Stimulated activated naive CD8-positive, alpha-beta T cell treated with anti-CD3 and anti-CD28 coated beads, Interleukin-15, Interleukin-2, amounts not matched to agents 100 U/mL and 50 U/mL, for 24 hours (primary cell): Measurements from ENCODE around the gene DAPK2.
A peak's percentile ranks its signal among the peaks of the same experiment; 100 is the strongest.
"Not testable (repeated sequence)": the region's sequence is repeated elsewhere in the genome, so short reads cannot be mapped to it uniquely, and the experiment has no call there.

Source experiments
- ATAC-seq: fragments of 150-1000 bp; cut with Tn5 transposase; one replicate; pipeline ENCODE4 v1.10.0; 2021
- DNase-seq: peaks from one replicate; pipeline ENCODE4 v3.0.0; 2021

DAPK2 gene

GRCh38 chr15:64046421-64047153 lies at the start of gene DAPK2:
Gene DAPK2 (minus strand): TSS chr15:64046485. CDS start chr15:64040261, 6,224 bp downstream.
- DNase-seq (peak; percentile 78), ATAC-seq (peak; percentile 92)

DNA sequence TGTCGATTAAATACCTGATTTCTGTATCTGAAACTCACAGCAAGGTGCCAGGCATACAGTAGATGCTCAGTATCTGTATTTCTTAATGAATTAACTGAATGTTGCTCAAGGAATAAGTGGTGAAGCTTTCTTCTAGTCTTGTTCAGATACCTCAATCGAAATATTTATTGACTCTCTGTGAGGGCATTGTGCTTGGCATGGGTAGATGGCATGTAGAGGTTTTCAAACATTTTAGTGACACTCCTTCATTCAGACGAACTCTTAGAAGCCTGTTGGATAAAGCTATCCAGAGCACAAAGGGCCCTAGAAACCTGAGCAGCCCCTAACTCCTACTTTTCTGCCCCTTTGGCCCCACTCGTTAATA lies 49.1 kb upstream of the DAPK2 start:
- ATAC-seq: no peak
- no peak for DNase-seq

DNA sequence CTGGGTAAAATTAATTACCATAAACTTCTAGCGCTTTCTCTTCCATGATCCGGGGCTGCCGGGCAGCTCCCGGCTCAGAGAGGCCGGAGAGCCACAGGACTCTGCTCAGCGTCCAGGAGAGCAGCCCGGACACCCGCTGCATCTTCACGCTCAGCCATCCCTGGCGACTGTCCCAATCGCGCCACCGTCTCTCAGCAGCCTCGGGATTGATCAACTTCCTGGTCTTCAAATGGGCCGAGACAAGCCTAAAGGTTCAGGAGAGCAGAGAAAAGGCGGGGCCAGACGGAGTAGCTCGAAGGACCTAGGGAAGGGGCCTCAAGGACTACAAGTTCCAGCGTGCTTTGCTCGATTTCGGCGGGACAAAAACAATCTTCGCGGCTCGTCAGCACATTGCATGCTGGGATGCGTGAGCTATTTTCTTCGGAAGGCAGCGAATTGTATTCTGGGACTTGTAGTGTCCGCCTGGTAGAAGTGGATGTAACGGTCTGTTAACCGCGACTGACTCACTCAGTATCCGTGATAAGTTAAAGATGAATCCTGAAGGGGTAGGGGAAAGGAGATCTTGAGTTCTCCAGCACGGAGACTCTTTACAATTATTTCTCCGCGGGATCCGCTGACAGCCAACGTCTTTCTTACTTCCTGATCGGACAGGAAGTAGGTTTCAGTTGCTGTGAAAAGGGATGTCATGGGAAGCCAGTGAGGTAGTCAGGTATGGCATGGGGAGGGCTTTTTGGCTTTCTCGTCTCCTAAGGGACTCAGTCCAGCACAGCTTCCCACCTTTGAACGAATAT lies 47.5 kb upstream of the DAPK2 start, which contains the start of gene CIAO2A:
Gene CIAO2A (minus strand): TSS at position 212 of the 791 bp plus-strand sequence. CDS start 70 bp downstream, at position 142.
- peak; percentile 89 for ATAC-seq
- DNase-seq: peak; percentile 91

DNA sequence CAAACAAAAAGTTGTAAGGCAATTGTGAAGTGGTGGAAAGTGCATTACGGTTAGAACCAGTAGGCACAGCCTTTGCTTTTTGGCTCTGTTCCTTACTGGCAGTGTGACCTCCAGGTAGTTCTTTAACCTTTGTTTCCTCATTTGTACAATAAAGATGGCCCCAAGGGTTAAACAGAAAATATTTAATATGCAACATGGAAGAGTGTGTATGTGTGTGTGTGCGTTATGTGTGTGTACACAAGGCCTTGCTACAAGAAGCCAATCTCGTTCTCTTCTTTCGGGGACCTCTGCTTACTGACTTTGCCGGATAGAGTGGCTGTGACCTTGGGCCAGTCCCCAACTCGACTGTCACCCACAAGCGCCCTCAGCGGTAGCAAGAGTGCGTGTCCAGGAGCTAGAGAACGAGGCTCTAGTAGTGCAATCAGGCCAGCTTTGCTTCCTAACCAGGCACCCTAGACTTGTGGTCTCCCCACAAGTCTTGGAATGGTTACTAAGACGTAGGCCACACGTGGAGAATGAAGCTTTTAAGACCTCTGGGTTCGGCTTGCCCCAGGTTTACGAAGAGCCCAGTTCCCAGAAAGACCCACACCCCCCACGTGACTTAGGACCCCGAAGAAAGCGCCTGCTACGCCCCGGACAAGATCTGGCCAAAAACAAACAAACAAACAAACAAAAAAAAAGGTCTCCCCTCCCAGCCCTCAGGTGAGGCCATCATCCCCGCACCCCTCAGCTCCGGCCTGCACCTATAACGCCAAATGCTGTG lies 46.8 kb upstream of the DAPK2 start:
- peak; percentile 61 for DNase-seq
- peak; percentile 8 for ATAC-seq

- ATAC-seq (no peak), DNase-seq (no peak)
Measured at GRCh38 chr15:64092075-64092820, 46.0 kb upstream of the DAPK2 start.

DNA sequence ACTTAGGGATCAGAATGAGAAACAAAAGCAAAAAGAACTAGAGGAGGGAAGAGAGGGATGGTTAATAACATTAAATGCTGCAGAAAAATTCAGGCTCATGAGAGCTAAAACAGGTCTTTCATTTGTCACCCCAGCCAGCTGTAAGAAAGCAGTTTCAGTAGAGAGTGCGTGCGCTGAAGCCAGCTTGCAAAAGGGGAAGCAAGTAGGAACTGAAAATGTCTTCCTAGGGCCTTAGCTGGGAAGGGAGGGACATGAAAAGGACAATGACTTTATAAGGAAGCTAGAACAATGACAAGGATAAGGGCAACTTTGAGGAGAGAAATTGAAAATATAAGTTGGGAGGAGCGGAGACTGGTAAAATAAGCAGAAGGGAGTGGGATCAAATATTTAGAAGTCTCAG lies 44.2 kb upstream of the DAPK2 start:
- ATAC-seq: no peak
- DNase-seq: no peak

- DNase-seq: no peak
- ATAC-seq: no peak
Measured at GRCh38 chr15:64089543-64090280, 43.4 kb upstream of the DAPK2 start.

- ATAC-seq (no peak), DNase-seq (no peak)
Measured at GRCh38 chr15:64082757-64083156, 36.5 kb upstream of the DAPK2 start.

DNA sequence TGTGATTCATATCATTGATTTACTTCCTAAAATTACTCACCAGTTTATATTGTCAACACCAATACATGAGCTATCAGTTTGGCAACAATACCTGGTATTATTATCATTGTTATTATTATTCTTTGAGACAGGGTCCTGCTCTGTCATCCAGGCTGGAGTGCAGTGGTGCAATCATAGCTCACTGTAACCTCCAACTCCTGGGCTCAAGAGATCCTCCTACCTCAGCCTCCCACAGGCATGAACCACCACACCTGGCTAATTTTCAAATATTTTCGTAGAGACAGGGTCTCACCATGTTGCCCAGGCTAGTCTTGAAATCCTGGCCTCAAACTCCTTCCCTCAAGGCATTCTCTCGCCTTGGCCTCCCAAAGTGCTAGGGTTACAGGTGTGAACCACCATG lies 27.2 kb upstream of the DAPK2 start:
- not testable (repeated sequence) for ATAC-seq, DNase-seq

- ATAC-seq (no peak), DNase-seq (no peak)
Measured at GRCh38 chr15:64072812-64073211, 26.5 kb upstream of the DAPK2 start.

GRCh38 chr15:64071931-64072765 lies 25.9 kb upstream of the DAPK2 start:
- DNase-seq: no peak
- no peak for ATAC-seq

DNA sequence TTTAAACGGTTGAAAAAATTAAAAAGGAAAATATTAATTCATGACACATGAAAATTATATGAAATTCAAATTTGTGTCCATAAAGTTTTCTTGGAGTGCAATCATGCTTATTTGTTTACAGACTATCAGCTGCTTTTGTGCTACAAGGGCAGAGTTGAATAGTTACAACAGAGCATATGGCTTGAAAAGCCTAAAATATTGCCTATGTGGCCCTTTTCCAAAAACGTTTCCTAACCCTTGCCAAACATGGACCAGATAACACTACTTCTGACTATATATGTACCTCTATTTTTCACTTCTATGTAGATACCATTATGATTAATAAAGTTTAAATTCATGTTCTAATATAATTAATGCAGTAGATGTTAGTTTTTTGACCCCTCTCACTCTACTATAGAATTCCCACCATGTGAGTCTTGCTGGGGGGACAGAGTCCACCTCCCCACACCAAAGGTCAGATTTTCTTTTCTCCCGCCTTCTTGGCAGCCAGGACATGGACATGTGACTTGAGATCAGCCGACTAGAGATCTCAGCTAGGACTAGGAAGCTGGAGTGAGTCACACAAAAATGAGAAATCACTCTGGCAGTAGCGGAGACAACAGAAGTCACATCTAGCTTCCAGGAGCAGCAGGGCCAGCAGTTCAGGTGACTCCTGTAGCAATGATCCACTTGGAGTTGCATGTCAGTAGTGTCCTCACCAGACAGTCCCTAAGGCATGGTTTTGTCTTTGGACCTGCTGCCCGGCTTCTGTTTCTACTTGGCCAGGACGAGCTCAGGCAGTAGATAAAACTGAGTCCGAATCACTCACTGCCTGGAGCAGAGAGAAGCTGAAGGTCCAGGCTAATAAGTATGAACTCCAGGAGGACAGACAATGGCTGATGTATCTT lies 24.9 kb upstream of the DAPK2 start:
- no peak for ATAC-seq
- DNase-seq: no peak

DNA sequence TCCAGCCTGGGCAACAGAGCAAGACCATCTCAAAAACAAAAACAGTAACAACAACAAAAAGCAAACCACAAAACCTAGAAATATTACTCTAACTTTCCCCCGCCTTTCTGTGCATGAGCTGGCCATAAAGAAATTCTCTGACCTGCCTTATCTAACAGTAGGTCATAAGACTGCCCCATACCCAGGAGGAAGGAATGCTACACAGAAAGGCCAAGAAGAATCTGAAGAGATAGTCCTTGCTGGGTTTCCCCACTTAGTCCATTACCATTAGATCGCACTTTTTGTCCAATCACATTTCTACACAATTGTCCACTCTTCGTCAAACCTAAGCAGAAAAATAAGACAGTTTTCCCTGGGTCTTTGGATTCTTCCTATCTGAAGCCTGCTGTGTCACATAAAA lies 23.8 kb upstream of the DAPK2 start:
- ATAC-seq (no peak), DNase-seq (no peak)

DNA sequence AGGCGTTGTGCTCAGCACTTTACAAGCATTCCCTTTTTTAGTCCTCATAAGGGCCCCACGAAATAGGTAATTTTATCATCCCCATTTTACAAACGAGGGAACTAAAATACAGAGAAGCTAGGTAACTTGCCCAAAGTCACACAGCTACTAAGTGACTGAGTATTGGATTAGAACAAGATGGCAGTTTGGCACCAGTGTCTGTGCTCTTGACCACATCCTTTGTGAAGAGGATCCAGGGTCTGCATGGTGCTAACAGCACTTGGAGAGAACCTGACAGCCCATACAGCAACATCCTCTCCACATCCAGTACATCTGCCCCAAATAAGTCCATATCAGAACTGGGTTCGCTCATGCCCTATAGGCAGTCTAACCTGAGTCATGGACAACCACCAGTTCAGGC lies 21.8 kb upstream of the DAPK2 start:
- ATAC-seq (no peak), DNase-seq (no peak)

DNA sequence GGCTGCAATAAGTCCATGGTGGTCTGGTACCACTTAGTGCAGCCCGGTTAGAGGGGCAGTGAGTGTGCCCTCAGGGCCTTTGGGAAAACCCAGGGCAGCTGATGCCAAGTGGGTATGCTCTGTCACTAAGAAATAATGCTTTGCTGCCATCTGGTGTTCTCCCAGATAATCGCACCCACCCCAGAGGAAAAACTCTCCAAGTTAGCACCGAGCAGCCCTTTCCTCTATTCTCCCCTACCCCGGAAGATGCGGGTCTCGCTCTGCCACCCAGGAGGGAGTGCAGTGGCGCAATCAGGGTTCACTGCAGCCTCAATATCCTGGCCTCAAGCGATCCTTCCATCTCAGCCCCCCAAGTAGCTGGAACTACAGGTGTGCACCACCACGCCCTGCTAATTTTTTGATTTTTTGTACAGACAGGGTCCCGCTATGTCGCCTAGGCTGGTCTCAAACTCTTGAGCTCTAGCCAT lies 21.3 kb upstream of the DAPK2 start:
- peak; percentile 72 for DNase-seq
- peak; percentile 80 for ATAC-seq

GRCh38 chr15:64066451-64066850 lies 20.2 kb upstream of the DAPK2 start:
- no peak for ATAC-seq
- DNase-seq: no peak

DNA sequence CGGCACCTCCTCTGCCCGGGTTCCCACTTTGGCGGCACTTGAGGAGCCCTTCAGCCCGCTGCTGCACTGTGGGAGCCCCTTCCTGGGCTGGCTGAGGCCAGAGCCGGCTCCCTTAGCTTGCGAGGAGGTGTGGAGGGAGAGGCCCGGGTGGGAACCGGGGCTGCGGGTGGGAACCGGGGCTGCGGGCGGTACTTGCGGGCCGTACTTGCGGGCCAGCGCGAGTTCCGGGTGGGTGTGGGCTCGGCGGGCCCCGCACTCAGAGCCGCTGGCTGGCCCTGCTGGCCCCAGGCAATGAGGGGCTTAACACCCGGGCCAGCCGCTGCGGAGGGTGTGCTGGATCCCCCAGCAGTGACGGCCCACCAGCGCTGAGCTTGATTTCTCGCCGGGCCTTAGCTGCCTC lies 14.4 kb upstream of the DAPK2 start:
- DNase-seq (no peak), ATAC-seq (no peak)

DNA sequence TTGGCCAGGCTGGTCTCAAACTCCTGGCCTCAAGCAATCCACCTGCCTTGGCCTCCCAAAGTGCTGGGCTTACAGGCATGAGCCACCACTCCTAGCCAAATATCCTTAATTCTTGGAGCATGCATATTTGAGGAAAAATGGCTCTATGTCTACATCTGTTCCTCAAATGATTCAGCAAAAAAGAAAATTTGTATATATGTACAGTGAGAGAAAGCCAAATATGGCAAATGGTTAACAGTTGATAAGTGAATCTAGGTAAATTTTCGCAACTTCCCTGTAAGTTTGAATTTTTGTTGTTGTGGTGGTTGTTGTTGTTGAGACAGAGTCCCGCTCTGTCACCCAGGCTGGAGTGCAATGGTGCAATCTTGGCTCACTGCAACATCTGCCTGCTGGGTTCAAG lies 12.8 kb upstream of the DAPK2 start:
- ATAC-seq: not testable (repeated sequence)

GRCh38 chr15:64058279-64058678 lies 12.0 kb upstream of the DAPK2 start:
- no peak for ATAC-seq

More for the DNA sequence above, 12.8 kb upstream of the DAPK2 start:
- DNase-seq: not testable (repeated sequence)

More at GRCh38 chr15:64058279-64058678, 12.0 kb upstream of the DAPK2 start:
- DNase-seq: no peak
